ENCODE data around the gene MAP3K5. TPM values are rescaled to one million over a fixed set of nuclear protein-coding genes. Genes with fewer than 3 reads are reported as not detected.

MAP3K5 gene
- total RNA-seq, 2 experiments from 2014 or later, result 9.4 to 9.7 TPM

DNA sequence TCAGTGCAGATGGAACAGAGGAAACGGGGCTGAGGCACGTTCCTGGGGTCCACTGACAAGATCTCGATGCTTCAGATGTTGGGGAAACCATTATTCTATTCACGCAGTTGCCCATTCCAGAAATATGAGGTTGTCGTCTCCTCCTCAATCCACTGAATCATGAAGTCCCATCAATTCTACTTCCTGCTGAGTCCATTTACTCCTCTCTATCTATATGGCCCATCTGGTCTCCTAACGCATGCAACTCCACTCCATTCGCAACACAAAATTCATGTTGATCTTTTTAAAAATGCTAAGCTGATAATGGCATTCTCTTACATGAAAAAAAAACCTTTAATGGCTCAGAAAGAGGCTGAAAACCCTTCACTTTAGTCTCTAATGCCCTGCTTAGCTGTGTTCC, 37.5 kb downstream of the MAP3K5 start:
- no peak overlapping the region for H3K4me3 Mint-ChIP-seq
- peak overlapping the region; percentile 27 for H3K27ac Mint-ChIP-seq
- H3K36me3 Mint-ChIP-seq (ENCODE audit: low read depth), result no peaks in the 10 kb centered on the region
- DNase-seq, result no peak
- CTCF ChIA-PET, result interaction anchor here (2.9 kb wide), 1 partner anchor 110 kb away, joined by 11 read pairs; no protein-coding TSS in a partner anchor
- intact Hi-C loops (cut with micrococcal nuclease), result loop anchor here (5.0 kb wide), 1 partner anchor 412 kb away; no protein-coding TSS in a partner anchor
- no peaks in the 10 kb centered on the region for H3K9me3 Mint-ChIP-seq
- H3K4me1 Mint-ChIP-seq (ENCODE audit: low read depth), result peaks cover 62% of the 10 kb centered on the region
- H3K27me3 Mint-ChIP-seq (ENCODE audit: low read depth), result no peaks in the 10 kb centered on the region

DNA sequence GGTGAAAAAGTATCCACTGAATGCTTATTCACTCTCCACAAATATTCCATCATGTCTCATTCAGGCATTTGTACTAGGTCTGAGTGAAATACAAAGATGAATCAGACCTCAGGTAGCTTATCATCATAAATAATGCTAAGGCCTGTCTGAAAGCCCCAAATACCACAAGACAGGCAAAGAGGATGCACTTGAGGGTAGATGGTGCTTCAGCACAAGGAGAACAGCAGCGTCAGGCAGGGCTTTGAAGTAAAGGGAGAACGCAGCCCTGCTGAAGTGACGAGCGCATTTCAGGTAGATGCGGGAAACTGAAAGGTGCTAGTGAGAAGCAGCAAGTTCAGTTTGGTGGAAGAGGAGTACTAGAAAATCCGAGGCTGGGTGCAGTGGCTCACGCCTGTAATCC, 38.7 kb downstream of the MAP3K5 start:
- Mint-ChIP-seq H3K9me3 (no peaks in the 10 kb centered on the region), H3K36me3 (ENCODE audit: low read depth) (no peaks in the 10 kb centered on the region), H3K27ac (peak overlapping the region; percentile 76), H3K27me3 (ENCODE audit: low read depth) (no peaks in the 10 kb centered on the region), H3K4me3 (peak overlapping the region; percentile 20), H3K4me1 (ENCODE audit: low read depth) (peaks cover 65% of the 10 kb centered on the region)
- CTCF ChIA-PET, result interaction anchor here (1.0 to 2.7 kb wide), 4 partner anchors 9 to 109 kb away, joined by 3 to 18 read pairs (median 6); partner anchors contain the start of gene MAP3K5
- intact Hi-C loops (cut with micrococcal nuclease), result loop anchor here (1.0 to 5.0 kb wide), 6 partner anchors 11 to 414 kb away; no protein-coding TSS in a partner anchor
- peak; percentile 85 for DNase-seq

DNA sequence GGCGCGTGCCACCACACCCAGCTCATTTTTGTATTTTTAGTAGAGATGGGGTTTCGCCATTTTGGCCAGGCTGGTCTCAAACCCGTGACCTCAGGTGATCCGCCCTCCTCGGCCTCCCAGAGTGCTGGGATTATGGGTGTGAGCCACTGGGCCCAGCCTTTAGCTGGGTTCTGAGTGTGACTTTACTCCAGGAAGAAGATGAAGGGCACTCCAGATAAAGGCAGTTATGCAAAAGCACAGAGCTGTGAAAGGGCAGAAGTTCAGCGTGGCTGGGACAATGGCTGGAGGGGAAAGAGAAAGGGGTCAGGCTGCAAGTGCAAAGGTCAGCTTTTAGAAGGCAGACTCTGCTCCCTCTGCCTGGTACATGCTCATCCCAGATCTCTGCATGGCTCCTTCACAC, 39.7 kb downstream of the MAP3K5 start:
- no peak overlapping the region for H3K4me3 Mint-ChIP-seq
- no peaks in the 10 kb centered on the region for H3K9me3 Mint-ChIP-seq
- CTCF ChIA-PET, result interaction anchor here (0.6 to 2.7 kb wide), 5 partner anchors 10 to 107 kb away, joined by 3 to 18 read pairs (median 4); partner anchors contain the start of gene MAP3K5
- H3K36me3 Mint-ChIP-seq (ENCODE audit: low read depth), result no peaks in the 10 kb centered on the region
- H3K27ac Mint-ChIP-seq, result no peak overlapping the region
- intact Hi-C loops (cut with micrococcal nuclease), result loop anchor here (2.0 to 5.0 kb wide), 2 partner anchors 158 to 415 kb away; no protein-coding TSS in a partner anchor
- no peaks in the 10 kb centered on the region for H3K27me3 Mint-ChIP-seq (ENCODE audit: low read depth)
- peaks cover 69% of the 10 kb centered on the region for H3K4me1 Mint-ChIP-seq (ENCODE audit: low read depth)
- no peak for DNase-seq

DNA sequence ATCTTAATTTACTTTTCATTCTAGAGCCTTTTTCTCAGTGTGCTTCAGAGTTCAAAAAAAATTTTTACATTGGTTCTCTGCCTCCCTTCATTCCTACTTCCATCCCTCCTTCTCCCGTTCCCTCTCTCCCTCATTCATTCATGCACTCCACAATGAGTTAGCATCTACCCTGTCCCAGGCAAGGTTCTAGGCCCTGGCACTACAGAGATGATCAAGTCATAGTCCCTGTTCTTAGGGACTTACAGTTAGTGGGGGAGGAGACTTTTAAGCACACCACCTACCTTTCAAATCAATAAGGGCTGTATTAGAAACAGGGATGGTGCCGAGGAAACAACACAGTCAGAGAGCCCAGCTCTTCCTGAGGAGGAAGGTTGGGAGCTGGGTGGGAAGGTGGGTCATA, 40.3 kb downstream of the MAP3K5 start:
- Mint-ChIP-seq H3K9me3 (no peaks in the 10 kb centered on the region), H3K4me3 (peak overlapping the region; percentile 37), H3K4me1 (ENCODE audit: low read depth) (peaks cover 71% of the 10 kb centered on the region), H3K27ac (peak overlapping the region; percentile 71), H3K27me3 (ENCODE audit: low read depth) (no peaks in the 10 kb centered on the region), H3K36me3 (ENCODE audit: low read depth) (no peaks in the 10 kb centered on the region)
- CTCF ChIA-PET, result interaction anchor here (0.6 to 2.7 kb wide), 4 partner anchors 11 to 107 kb away, joined by 3 to 18 read pairs (median 6); partner anchors contain the start of gene MAP3K5
- DNase-seq, result no peak
- intact Hi-C loops (cut with micrococcal nuclease), result loop anchor here (1.0 to 5.0 kb wide), 6 partner anchors 40 to 463 kb away; partner anchors contain the start of genes BCLAF1, MAP3K5 and PEX7

DNA sequence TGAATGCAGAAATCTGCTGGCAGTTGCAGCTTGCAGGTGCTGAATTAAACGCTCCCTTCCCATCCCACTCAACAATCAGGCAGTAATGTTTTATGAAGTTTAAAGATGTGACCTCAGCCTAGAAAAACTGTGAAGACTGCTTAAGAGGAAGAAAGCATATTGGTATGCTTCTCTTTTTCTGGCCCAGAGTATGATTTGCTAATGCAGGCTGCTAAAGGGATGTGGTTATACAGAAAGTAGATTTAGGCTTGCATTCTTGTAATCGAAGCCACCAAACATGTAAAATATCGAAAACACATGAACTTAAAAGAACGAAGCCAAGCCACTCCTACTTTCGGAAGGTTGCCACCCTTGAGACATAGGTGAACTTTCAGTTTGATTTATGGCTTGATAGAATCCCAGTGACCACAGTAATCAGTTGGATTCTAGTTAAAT, 40.7 kb downstream of the MAP3K5 start:
- Mint-ChIP-seq H3K27me3 (ENCODE audit: low read depth) (no peaks in the 10 kb centered on the region), H3K4me3 (peak overlapping the region; percentile 23), H3K4me1 (ENCODE audit: low read depth) (peaks cover 67% of the 10 kb centered on the region), H3K36me3 (ENCODE audit: low read depth) (no peaks in the 10 kb centered on the region), H3K27ac (peak overlapping the region; percentile 74), H3K9me3 (no peaks in the 10 kb centered on the region)
- intact Hi-C loops (cut with micrococcal nuclease), result loop anchor here (1.0 to 5.0 kb wide), 5 partner anchors 41 to 462 kb away; partner anchors contain the start of genes BCLAF1, MAP3K5 and PEX7
- CTCF ChIA-PET, result interaction anchor here (1.0 kb wide), 1 partner anchor 106 kb away, joined by 4 read pairs; no protein-coding TSS in a partner anchor
- DNase-seq, result peak; percentile 55

DNA sequence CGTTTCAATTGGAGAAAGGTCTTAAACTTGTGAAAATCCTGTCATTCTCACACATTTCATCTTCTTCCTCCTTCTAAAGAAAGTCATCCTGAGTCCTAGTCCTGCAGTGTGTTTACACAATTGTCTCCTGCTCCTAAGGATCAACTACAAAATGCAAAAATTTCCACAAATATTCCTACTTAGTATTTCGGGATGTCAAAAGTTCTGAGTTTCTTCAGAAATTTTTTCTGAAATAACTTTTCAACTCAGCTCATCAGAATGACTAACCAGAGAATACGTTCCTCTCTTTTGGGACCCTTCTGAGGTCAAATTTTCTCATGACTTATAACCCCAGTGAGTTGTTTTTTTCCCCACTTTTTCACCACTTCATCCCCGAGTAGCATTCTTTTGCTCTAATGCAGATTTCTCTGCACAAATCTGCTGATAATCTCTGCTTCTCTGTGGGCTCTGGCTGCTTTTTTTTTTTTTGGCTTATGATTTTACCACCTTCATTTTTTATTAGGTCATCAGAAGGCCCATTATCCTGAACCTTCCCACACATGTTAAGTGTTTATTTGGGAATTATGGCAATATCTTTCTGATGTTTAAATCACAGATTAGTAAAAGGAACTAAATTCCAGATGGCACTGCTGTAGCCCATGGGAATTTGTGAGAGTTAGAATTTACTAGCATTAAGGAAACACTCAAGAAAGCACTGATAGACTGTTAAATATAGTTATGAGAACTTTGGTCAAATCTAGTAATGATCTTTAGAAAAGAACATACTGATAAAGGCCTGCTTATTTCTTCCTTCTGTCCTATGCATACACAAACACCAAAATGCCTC, 41.4 kb downstream of the MAP3K5 start:
- Mint-ChIP-seq H3K4me1 (ENCODE audit: low read depth) (peaks cover 66% of the 10 kb centered on the region), H3K9me3 (no peaks in the 10 kb centered on the region), H3K27ac (peak overlapping the region; percentile 74)

DNA sequence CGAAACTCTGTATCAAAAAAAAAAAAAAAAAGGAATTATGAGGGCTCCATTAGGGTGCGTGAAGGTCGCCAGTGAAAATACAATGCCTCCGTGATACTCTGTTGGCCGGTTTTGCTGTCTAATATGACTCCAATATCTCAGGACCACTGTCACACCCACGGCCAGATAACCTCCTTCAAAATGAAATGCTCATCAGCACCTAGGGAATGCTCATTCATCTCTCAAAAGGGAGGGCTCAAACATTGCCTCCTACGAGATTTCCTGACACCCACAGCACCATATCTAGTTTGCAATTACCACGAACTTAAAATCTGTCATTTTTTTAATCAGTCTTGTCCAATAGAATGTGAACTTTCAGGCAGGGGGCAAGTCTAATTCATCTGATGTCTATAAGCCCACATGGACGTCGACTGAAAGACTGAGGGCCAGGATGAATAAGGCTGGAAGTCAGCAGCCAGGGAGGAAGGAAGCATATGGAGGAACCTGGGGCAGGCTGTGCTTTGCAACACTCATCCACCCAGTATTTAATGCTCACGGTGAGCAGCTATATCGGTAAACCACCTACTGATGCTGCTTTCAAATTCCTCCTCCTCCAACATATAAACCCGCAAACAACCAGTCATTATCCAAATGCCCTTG, 42.8 kb downstream of the MAP3K5 start:
- no peak for DNase-seq
- H3K4me1 Mint-ChIP-seq (ENCODE audit: low read depth), result peaks cover 58% of the 10 kb centered on the region
- no peaks in the 10 kb centered on the region for H3K9me3 Mint-ChIP-seq
- no peaks in the 10 kb centered on the region for H3K36me3 Mint-ChIP-seq (ENCODE audit: low read depth)
- intact Hi-C loops (cut with micrococcal nuclease), result no loop called here
- H3K4me3 Mint-ChIP-seq, result no peak overlapping the region
- CTCF ChIA-PET, result no interaction called here
- H3K27me3 Mint-ChIP-seq (ENCODE audit: low read depth), result no peaks in the 10 kb centered on the region
- H3K27ac Mint-ChIP-seq, result no peak overlapping the region

More for the DNA sequence above, 41.4 kb downstream of the MAP3K5 start:
- DNase-seq, result no peak
- H3K36me3 Mint-ChIP-seq (ENCODE audit: low read depth), result no peaks in the 10 kb centered on the region
- CTCF ChIA-PET, result no interaction called here
- peak overlapping the region; percentile 23 for H3K4me3 Mint-ChIP-seq
- intact Hi-C loops (cut with micrococcal nuclease), result loop anchor here (1.0 to 5.0 kb wide), 5 partner anchors 41 to 462 kb away; partner anchors contain the start of genes BCLAF1, MAP3K5 and PEX7
- no peaks in the 10 kb centered on the region for H3K27me3 Mint-ChIP-seq (ENCODE audit: low read depth)

DNA sequence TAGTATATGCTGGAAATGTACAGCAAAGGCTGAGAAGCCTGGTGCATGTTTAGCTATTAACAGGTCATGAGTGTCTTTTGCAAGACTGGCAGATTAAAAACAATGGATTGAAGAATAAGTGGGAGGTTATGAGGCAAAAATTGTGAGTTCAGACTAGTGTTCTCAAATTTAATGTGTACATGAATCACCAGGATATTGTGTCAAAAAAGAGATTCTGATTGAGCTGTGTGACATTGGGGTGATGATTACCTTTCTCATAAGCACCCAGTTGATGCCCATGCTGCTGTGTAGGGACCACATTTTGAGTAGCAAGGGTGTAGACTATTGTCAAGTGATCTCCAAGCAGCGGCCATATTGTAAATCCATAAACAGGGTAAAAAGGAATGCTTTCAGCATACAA, 44.8 kb downstream of the MAP3K5 start:
- no peaks in the 10 kb centered on the region for H3K27me3 Mint-ChIP-seq (ENCODE audit: low read depth)
- no peaks in the 10 kb centered on the region for H3K9me3 Mint-ChIP-seq
- no peak overlapping the region for H3K4me3 Mint-ChIP-seq
- intact Hi-C loops (cut with micrococcal nuclease), result no loop called here
- CTCF ChIA-PET, result interaction anchor here (0.7 to 3.6 kb wide), 4 partner anchors 8 to 45 kb away, joined by 3 to 14 read pairs (median 3); partner anchors contain the start of gene MAP3K5
- no peaks in the 10 kb centered on the region for H3K36me3 Mint-ChIP-seq (ENCODE audit: low read depth)
- no peak for DNase-seq
- H3K27ac Mint-ChIP-seq, result no peak overlapping the region
- H3K4me1 Mint-ChIP-seq (ENCODE audit: low read depth), result peaks cover 39% of the 10 kb centered on the region

DNA sequence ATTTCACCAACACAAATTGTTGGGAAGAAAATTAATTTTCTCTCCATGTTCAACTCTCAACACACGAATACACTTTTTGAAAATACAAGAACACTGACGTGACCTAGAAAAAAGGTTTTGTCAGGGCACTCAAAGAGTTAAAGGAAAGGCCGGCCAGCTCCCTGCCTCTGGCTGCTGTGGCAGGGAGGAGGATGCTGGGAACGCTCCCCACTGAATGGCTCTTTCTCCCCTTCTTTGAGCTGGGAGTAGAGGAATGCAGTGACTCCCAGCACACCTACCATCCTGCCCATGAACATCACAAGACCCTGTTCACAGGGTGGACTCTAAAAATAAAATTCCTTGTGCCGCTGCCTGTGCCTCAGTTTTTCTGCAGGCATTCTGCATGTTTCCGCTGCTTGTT, 47.0 kb downstream of the MAP3K5 start:
- Mint-ChIP-seq H3K4me3 (no peak overlapping the region), H3K27ac (no peak overlapping the region), H3K9me3 (no peaks in the 10 kb centered on the region), H3K36me3 (ENCODE audit: low read depth) (no peaks in the 10 kb centered on the region), H3K27me3 (ENCODE audit: low read depth) (no peaks in the 10 kb centered on the region), H3K4me1 (ENCODE audit: low read depth) (peaks cover 21% of the 10 kb centered on the region)
- CTCF ChIA-PET, result interaction anchor here (3.6 kb wide), 1 partner anchor 47 kb away, joined by 14 read pairs; the partner anchor contains the start of gene MAP3K5
- no peak for DNase-seq
- intact Hi-C loops (cut with micrococcal nuclease), result no loop called here

DNA sequence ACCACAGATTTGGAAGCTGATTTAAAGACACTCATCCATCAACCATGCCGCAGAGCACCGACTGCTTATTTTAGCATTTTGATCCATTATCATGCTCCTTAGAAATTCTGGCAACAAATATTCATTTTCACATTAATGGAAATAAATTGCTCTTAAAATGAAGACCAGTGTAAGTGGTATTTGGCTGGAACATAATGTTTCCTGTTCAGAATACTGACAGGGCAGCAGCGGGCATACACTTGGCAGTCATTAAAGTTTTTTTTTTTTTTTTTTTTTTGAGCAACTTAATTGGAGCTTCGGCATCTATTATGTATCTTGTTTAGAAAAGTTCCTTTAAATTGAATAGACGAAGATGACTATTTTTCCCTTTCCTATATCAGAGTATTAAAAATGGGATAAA, 47.4 kb downstream of the MAP3K5 start:
- CTCF ChIA-PET, result interaction anchor here (3.6 kb wide), 1 partner anchor 47 kb away, joined by 14 read pairs; the partner anchor contains the start of gene MAP3K5
- H3K4me3 Mint-ChIP-seq, result no peak overlapping the region
- no peaks in the 10 kb centered on the region for H3K9me3 Mint-ChIP-seq
- no peak for DNase-seq
- no peaks in the 10 kb centered on the region for H3K36me3 Mint-ChIP-seq (ENCODE audit: low read depth)
- no peaks in the 10 kb centered on the region for H3K27me3 Mint-ChIP-seq (ENCODE audit: low read depth)
- H3K4me1 Mint-ChIP-seq (ENCODE audit: low read depth), result peaks cover 19% of the 10 kb centered on the region
- no peak overlapping the region for H3K27ac Mint-ChIP-seq
- intact Hi-C loops (cut with micrococcal nuclease), result loop anchor here (5.0 kb wide), 1 partner anchor 83 kb away; no protein-coding TSS in a partner anchor

DNA sequence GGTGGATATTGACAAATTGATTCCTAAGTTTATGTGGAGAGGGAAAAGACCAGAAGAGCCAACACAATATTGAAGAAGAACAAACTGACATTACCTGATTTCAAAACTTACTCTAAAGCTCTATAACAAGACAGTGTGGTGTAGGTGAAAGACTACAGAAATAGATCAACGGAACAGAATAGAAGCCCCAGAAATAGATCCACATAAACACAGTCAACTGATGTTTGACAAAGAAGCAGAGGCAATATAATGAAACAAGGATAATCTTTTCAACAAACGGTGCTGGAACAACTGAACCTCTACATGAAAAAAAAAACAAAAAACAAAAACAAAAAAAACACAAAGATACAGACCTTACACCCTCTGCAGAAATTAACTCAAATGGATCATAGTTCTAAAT, 50.2 kb downstream of the MAP3K5 start:
- H3K4me1 Mint-ChIP-seq (ENCODE audit: low read depth), result peaks cover 10% of the 10 kb centered on the region
- no peaks in the 10 kb centered on the region for H3K27me3 Mint-ChIP-seq (ENCODE audit: low read depth)
- DNase-seq, result no peak
- H3K9me3 Mint-ChIP-seq, result no peaks in the 10 kb centered on the region
- CTCF ChIA-PET, result interaction anchor here (4.2 kb wide), 1 partner anchor 50 kb away, joined by 31 read pairs; the partner anchor contains the start of gene MAP3K5
- intact Hi-C loops (cut with micrococcal nuclease), result loop anchor here (5.0 kb wide), 1 partner anchor 80 kb away; no protein-coding TSS in a partner anchor
- H3K36me3 Mint-ChIP-seq (ENCODE audit: low read depth), result no peaks in the 10 kb centered on the region
- H3K4me3 Mint-ChIP-seq, result no peak overlapping the region
- H3K27ac Mint-ChIP-seq, result no peak overlapping the region
